CD4-positive, alpha-beta T cell treated with Interleukin-2 at 100 ng/mL for 4 hours (primary cell): Measurements from ENCODE around the gene FGFBP2.

Experiments used
- DNase-seq: peaks from one replicate; pipeline ENCODE4 v3.0.0-alpha.2; 2020; ENCODE audit warnings: low spot score

Gene FGFBP2

DNA sequence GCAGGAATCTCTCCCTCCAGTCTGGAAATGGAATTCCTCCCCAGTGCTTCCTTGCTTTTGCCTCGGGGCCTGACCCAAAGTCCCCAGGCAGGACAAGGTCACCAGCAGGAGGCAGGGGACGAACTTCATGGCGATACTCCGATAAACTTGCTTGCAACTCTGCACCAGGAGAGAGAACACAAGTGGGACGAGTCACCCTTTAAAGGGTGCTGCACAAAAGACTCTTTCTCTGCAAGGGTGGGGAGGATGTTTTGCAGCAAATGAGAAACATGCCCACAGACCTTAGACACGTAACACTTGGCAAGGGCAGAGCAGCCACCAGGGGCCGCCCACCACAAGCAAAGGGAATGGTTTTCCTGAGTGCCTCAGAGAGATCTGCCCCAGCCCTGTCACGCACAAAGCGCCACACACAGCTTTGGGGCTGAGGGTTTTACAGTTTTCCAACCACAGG is at the start of gene FGFBP2:
Gene FGFBP2, minus strand, starts transcription at position 175 of the 451 bp plus-strand sequence. Its CDS starts 46 bp downstream, at position 129.
- peak; percentile 60 for DNase-seq

- DNase-seq, result no peak
Measured at GRCh38 chr4:16011173-16011572, 48.2 kb upstream of the FGFBP2 start.

DNA sequence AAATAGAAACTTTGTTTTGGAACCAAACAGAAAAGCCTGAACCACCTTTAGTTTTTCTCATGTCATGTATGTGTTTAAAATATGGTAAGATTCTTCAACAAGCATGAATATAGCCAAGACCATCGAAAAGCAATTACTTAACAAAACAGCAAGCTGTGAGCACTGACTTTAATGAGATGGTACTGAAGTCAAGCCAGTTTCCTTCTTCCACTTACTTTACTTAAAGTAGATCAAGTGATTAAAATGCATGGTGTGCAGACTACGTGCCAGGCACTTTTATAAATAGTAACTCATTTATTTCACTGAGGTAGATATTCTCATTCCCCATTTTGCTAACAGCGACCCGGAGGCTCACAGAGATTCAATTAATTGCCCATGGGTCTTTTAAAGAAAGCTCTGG is 46.2 kb upstream of the FGFBP2 start:
- DNase-seq, result no peak

- no peak for DNase-seq
Measured at GRCh38 chr4:16007471-16008095, 44.6 kb upstream of the FGFBP2 start.

GRCh38 chr4:16006771-16007446 is 43.9 kb upstream of the FGFBP2 start:
- DNase-seq, result no peak

GRCh38 chr4:16005676-16006075 is 42.7 kb upstream of the FGFBP2 start:
- DNase-seq, result no peak

GRCh38 chr4:16001484-16001858 is 38.5 kb upstream of the FGFBP2 start:
- DNase-seq, result peak; percentile 53

GRCh38 chr4:16000708-16001483 is 37.9 kb upstream of the FGFBP2 start:
- DNase-seq, result no peak

DNA sequence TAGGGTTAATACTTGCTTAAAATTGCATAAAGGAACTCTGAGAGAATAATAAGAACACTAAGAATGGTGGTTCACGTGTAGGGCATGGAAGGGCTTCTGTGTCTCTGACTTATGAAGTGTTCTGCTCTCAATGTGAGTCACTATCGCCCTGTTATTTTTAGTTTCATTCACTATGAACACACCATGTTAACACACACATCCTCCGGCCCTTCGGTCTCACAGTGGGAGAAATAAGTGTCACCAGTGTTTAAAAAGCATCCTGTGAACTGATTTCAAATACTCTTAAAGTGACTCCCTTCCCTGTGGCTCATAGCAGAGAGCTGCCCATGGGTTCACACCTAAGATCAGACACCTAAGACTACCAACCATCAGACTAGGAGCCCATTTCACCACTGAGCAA is 33.8 kb upstream of the FGFBP2 start:
- DNase-seq, result no peak

GRCh38 chr4:15995826-15996225 is 32.9 kb upstream of the FGFBP2 start:
- no peak for DNase-seq

DNA sequence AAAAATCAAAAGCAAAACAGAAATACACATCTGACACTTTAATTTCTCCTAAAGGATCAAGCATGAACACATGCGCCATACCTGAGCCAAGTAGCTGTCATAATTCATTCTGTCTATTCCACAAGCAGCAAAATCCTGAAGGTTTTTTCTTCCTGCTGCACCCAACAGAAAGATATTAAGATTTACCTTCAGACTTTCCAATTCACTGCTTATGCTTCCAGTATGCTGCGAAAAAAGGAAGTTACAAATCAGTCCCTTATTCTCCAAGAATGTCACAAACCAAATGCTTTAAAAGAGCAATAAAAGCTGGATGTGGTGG is 29.2 kb upstream of the FGFBP2 start:
- no peak for DNase-seq

GRCh38 chr4:15990570-15991285 is 27.8 kb upstream of the FGFBP2 start:
- no peak for DNase-seq

GRCh38 chr4:15989424-15989823 is 26.4 kb upstream of the FGFBP2 start:
- DNase-seq, result no peak

- no peak for DNase-seq
Measured at GRCh38 chr4:15988222-15988621, 25.2 kb upstream of the FGFBP2 start.

DNA sequence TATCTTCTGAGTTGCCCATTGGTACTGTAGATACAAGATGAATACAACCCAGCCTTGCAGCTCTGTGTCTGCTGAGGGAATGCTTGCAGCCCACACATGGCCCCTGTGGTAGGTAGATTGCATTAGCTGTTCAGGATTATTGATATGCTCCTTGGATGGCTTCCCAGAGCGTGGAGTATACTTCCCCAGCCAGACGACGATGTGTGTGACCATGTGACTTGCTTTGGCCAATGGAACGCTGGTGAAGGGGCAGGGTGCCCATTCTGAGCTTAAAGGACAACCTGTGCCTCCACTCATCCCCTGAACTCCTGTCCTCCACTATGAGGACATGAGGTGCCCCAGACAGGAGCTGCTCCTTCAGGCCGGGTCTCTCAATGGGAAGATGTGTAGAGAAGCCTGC is 23.9 kb upstream of the FGFBP2 start:
- DNase-seq, result no peak

- no peak for DNase-seq
Measured at GRCh38 chr4:15983610-15984009, 20.6 kb upstream of the FGFBP2 start.

GRCh38 chr4:15982842-15983524 is 20.0 kb upstream of the FGFBP2 start:
- DNase-seq, result no peak

- no peak for DNase-seq
Measured at GRCh38 chr4:15976456-15977447, 13.8 kb upstream of the FGFBP2 start.

GRCh38 chr4:15971068-15971801 is 8.3 kb upstream of the FGFBP2 start:
- no peak for DNase-seq
